Stimulated activated naive B cell treated with anti-CD40 and anti-IgM and Interleukin-4, amounts not matched to agents 10 μg/mL and 1 μg/mL and 100 μg/mL, for 72 hours (primary cell): Measurements from ENCODE around the gene NLRP2B.
"Not testable (repeated sequence)": the region's sequence is repeated elsewhere in the genome, so short reads cannot be mapped to it uniquely, and the experiment has no call there.

Experiments
- ATAC-seq, 2 donors: fragments of 150-1000 bp; cut with Tn5 transposase; replicated peaks; 2 replicates each; pipeline ENCODE4 v1.10.0; 2021; ENCODE audit warnings: moderate library complexity in 1 of 2
- DNase-seq: peaks from one replicate; pipeline ENCODE4 v3.0.0; 2021
- H3K27ac Mint-ChIP-seq: one replicate; pipeline ENCODE4 v1.8.0; 2022; ENCODE audit warnings: mild to moderate bottlenecking, mixed read lengths
- H3K27me3 Mint-ChIP-seq, 2 donors: one replicate each; pipeline ENCODE4 v1.8.0; 2022; ENCODE audit warnings: mixed read lengths in 2 of 2
- H3K36me3 Mint-ChIP-seq, 2 donors: one replicate each; pipeline ENCODE4 v1.8.0; 2022; ENCODE audit warnings: mixed read lengths in 2 of 2, mild to moderate bottlenecking in 1 of 2
- H3K4me1 Mint-ChIP-seq, 2 donors: one replicate each; pipeline ENCODE4 v1.8.0; 2022; ENCODE audit warnings: mixed read lengths in 2 of 2, mild to moderate bottlenecking in 1 of 2
- H3K4me3 Mint-ChIP-seq, 2 donors: one replicate each; pipeline ENCODE4 v1.8.0; 2022; ENCODE audit warnings: mild to moderate bottlenecking in 2 of 2, mixed read lengths in 2 of 2, moderate library complexity in 1 of 2
- H3K9me3 Mint-ChIP-seq, 2 donors: one replicate each; pipeline ENCODE4 v1.8.0; 2022; ENCODE audit warnings: mixed read lengths in 2 of 2, mild to moderate bottlenecking in 1 of 2

The NLRP2B gene

DNA sequence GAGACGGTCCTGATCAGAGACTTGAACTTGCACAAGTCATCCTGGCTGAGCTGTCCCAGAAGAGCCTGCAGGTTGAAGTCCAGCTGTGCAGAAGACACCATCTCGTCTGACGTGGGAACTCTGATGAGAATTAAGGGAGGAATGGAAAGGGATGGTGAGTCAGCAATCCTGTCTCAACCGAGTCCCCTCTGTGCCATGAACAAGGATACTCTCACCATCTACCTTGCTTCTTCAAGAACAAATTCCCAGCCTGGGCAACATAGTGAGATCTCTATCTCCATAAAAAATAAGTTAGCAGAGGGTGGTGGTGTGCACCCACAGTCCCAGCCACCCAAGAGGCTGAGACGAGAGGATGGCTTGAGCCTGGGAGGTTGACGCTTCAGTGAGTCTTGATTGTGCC is at the start of gene NLRP2B:
TSS of gene NLRP2B (minus strand) at position 101 of the 400 bp plus-strand sequence.
- ATAC-seq (no peak), DNase-seq (no peak)
- H3K27me3 Mint-ChIP-seq = no peaks in the 10 kb centered on the region
- H3K9me3 Mint-ChIP-seq = no peaks in the 10 kb centered on the region
- no peak within 1 kb of the TSS for H3K27ac Mint-ChIP-seq
- H3K4me1 Mint-ChIP-seq = no peaks in the 10 kb centered on the region
- no peaks in the 10 kb centered on the region for H3K36me3 Mint-ChIP-seq
- no peak within 1 kb of the TSS for H3K4me3 Mint-ChIP-seq

DNA sequence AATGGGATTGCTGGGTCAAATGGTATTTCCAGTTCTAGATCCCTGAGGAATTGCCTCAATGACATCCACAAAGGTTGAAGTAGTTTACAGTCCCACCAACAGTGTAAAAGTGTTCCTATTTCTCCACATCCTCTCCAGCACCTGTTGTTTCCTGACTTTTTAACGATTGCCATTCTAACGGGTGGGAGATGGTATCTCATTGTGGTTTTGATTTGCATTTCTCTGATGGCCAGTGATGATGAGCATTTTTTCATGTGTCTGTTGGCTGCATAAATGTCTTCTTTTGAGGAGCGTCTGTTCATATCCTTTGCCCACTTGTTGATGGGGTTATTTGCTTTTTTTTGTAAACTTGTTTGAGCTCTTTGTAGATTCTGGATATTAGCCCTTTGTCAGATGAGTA is 45.9 kb upstream of the NLRP2B start:
- not testable (repeated sequence) for H3K36me3 Mint-ChIP-seq, ATAC-seq, DNase-seq, H3K27ac Mint-ChIP-seq, H3K4me3 Mint-ChIP-seq, H3K4me1 Mint-ChIP-seq, H3K27me3 Mint-ChIP-seq
- peaks cover 12 to 15% of the 10 kb centered on the region in 2 donors for H3K9me3 Mint-ChIP-seq

GRCh38 chrX:57681341-57681740 is 1.3 kb upstream of the NLRP2B start:
- Mint-ChIP-seq H3K36me3 (no peaks in the 10 kb centered on the region), H3K27ac (no peak overlapping the region), H3K27me3 (no peaks in the 10 kb centered on the region), H3K4me1 (no peaks in the 10 kb centered on the region), H3K4me3 (no peak overlapping the region), H3K9me3 (peaks cover 0 to 1% of the 10 kb centered on the region in 2 donors)
- no peak for ATAC-seq
- no peak for DNase-seq

DNA sequence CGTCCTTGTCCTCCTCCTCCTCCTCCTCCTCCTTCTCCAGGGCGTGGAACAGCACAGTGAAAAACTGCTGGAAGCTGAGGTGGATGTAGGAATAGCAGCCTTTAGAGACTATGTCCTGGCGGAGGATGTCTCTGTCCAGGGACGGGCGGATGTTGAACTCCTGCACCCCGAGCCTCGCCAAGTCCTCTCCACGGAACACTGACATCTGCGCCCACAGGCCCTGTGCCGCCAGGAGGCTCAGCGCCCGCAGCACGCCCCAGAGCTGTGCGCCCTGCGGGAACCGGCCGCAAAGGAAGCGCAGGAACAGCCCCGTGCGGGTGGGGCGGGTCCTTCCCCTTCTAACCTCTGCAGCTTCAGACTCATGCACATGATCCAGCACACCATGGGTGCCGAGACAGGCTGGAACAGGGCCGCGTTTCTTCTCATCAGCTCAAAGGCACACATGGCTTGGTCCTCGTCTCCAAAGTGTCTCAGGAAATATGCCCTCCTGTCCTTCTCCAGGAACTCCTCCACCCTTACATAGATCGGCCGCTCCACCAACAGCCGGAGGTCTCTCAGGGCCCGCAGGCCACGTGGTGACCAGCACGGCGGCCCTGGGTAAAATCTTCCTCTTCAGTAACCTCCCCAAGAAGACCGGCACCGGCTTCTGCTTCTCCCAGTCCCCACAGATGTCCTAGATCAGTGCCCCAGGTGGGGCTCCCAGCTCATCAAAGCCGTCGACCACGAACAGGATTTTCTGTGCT is 1.2 kb downstream of the NLRP2B start:
- no peaks in the 10 kb centered on the region for H3K27me3 Mint-ChIP-seq
- no peak for ATAC-seq

DNA sequence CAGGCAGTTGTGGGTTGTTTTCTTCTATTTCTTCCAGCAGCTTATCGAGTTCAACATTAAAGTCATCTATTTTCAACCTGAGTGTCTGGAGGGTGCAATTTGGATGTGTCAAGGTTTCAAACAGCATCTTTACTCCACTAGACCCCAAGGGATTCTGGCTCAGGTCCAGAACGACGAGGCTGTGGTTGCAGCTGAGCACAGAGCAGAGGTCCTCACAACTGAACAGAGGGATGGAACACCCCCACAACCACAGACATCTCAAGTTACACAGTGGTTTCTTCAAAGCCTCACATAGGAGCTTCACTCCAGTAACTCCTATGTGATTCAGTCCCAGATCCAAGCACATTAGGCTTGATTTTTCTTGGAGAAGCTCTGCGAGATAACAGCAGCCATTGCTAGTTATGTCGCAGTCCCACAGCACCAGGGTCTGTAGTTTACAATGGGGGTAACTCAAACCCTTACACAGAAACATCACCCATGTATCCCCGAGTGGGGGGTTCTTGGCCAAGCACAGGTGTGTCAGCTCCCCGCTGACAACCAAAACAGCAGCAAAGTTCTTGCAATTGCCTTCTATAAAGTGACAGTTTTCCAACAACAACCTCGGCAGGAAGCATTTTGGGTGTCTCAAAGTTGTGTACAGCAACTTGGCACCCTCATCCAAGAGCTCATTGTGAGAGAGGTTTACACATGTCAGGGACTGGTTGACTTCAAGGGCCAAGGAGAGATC is 2.8 kb downstream of the NLRP2B start:
- H3K4me3 Mint-ChIP-seq = no peak overlapping the region
- DNase-seq (no peak), ATAC-seq (no peak)
- H3K27me3 Mint-ChIP-seq = no peaks in the 10 kb centered on the region
- H3K27ac Mint-ChIP-seq = no peak overlapping the region
- H3K9me3 Mint-ChIP-seq = peaks cover 7 to 9% of the 10 kb centered on the region in 2 donors
- no peaks in the 10 kb centered on the region for H3K4me1 Mint-ChIP-seq
- no peaks in the 10 kb centered on the region for H3K36me3 Mint-ChIP-seq

More for the DNA sequence above, 1.2 kb downstream of the NLRP2B start:
- DNase-seq = no peak
- Mint-ChIP-seq H3K27ac (no peak overlapping the region), H3K4me1 (no peaks in the 10 kb centered on the region), H3K9me3 (peaks cover 4 to 6% of the 10 kb centered on the region in 2 donors), H3K36me3 (no peaks in the 10 kb centered on the region), H3K4me3 (no peak overlapping the region)

DNA sequence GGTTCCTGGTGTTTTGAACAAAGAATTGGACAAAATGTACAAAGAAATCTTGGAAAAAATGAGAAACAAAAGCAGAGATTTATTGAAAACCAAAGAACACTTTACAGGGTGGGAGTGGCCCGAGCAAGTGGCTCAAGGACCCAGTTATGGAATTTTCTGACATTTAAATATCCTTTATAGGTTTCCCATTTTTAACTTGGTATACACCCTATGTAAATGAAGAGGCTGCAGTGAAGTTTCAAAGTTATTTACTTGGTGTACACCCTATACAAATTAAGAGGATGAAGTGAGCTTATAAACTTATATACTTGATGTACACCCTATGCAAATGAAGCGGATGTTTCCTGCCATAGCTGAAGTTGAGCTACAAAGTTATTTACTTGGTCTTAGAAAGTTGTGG is 4.7 kb downstream of the NLRP2B start:
- H3K27ac Mint-ChIP-seq = no peak overlapping the region
- no peak for ATAC-seq

DNA sequence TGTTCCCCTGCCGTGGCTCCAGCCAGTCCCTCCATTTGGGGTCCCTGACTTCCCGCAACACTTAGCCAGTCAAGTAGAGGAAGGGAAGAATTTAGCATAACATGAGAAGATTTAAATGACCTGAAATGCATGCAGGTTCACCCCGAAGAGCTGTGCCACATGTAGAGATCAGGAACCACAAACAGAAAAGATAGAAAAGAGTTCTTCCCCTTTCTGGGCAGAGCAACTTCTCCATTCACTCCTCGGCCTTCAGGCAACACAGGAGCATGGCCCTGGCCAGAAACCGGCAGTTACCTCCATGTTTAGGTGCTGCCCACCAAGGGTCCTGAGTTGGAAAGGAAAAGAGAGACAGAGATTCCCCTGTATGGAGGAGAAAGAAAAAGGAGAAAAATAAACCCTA is 5.2 kb downstream of the NLRP2B start:
- Mint-ChIP-seq H3K36me3 (no peaks in the 10 kb centered on the region), H3K27me3 (no peaks in the 10 kb centered on the region), H3K4me1 (no peaks in the 10 kb centered on the region), H3K9me3 (peaks cover 7 to 9% of the 10 kb centered on the region in 2 donors), H3K4me3 (no peak overlapping the region), H3K27ac (no peak overlapping the region)
- ATAC-seq (no peak), DNase-seq (no peak)

More for the DNA sequence above, 4.7 kb downstream of the NLRP2B start:
- Mint-ChIP-seq H3K4me1 (no peaks in the 10 kb centered on the region), H3K27me3 (no peaks in the 10 kb centered on the region), H3K9me3 (peaks cover 7 to 9% of the 10 kb centered on the region in 2 donors), H3K36me3 (no peaks in the 10 kb centered on the region), H3K4me3 (no peak overlapping the region)
- DNase-seq = no peak

GRCh38 chrX:57669961-57670360 is 10.1 kb downstream of the NLRP2B start:
- H3K9me3 Mint-ChIP-seq = peaks cover 5 to 9% of the 10 kb centered on the region in 2 donors
- H3K4me1 Mint-ChIP-seq = no peaks in the 10 kb centered on the region
- no peak overlapping the region for H3K27ac Mint-ChIP-seq
- no peaks in the 10 kb centered on the region for H3K27me3 Mint-ChIP-seq
- H3K4me3 Mint-ChIP-seq = no peak overlapping the region
- H3K36me3 Mint-ChIP-seq = no peaks in the 10 kb centered on the region
- no peak for DNase-seq
- ATAC-seq = no peak

GRCh38 chrX:57667010-57667409 is 13.1 kb downstream of the NLRP2B start:
- Mint-ChIP-seq H3K4me1 (no peaks in the 10 kb centered on the region), H3K27ac (no peak overlapping the region), H3K36me3 (no peaks in the 10 kb centered on the region), H3K4me3 (no peak overlapping the region), H3K9me3 (peaks cover 0 to 1% of the 10 kb centered on the region in 2 donors), H3K27me3 (no peaks in the 10 kb centered on the region)
- ATAC-seq = no peak
- no peak for DNase-seq

DNA sequence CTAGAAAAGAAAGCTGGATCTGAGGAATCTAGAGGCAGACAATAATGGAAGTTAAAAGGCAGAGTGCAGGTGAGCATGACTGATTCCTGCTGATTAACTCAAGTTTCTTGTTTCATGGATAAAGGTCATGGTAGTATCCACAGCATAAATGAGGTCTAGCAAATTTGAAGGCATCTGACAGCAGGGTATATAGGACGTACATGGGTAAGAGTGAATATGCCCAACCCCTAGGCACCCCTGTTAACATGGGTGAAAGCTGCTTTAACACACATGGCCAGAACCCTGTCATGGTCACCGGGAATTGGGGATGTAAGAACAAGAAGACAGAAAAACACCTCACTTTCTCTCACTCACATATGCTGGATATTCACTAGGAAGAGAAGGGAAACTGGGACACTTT is 25.0 kb downstream of the NLRP2B start:
- Mint-ChIP-seq H3K27me3 (peaks cover 0 to 4% of the 10 kb centered on the region in 2 donors), H3K4me3 (no peak overlapping the region), H3K36me3 (no peaks in the 10 kb centered on the region), H3K4me1 (no peaks in the 10 kb centered on the region), H3K9me3 (peaks cover 0 to 11% of the 10 kb centered on the region in 2 donors), H3K27ac (no peak overlapping the region)
- ATAC-seq (no peak), DNase-seq (no peak)

GRCh38 chrX:57652705-57653104 is 27.4 kb downstream of the NLRP2B start:
- H3K9me3 Mint-ChIP-seq = peaks cover 0 to 11% of the 10 kb centered on the region in 2 donors
- H3K27me3 Mint-ChIP-seq = peaks cover 0 to 4% of the 10 kb centered on the region in 2 donors
- no peaks in the 10 kb centered on the region for H3K4me1 Mint-ChIP-seq
- ATAC-seq (no peak), DNase-seq (no peak)
- H3K36me3 Mint-ChIP-seq = no peaks in the 10 kb centered on the region
- no peak overlapping the region for H3K27ac Mint-ChIP-seq
- H3K4me3 Mint-ChIP-seq = no peak overlapping the region

DNA sequence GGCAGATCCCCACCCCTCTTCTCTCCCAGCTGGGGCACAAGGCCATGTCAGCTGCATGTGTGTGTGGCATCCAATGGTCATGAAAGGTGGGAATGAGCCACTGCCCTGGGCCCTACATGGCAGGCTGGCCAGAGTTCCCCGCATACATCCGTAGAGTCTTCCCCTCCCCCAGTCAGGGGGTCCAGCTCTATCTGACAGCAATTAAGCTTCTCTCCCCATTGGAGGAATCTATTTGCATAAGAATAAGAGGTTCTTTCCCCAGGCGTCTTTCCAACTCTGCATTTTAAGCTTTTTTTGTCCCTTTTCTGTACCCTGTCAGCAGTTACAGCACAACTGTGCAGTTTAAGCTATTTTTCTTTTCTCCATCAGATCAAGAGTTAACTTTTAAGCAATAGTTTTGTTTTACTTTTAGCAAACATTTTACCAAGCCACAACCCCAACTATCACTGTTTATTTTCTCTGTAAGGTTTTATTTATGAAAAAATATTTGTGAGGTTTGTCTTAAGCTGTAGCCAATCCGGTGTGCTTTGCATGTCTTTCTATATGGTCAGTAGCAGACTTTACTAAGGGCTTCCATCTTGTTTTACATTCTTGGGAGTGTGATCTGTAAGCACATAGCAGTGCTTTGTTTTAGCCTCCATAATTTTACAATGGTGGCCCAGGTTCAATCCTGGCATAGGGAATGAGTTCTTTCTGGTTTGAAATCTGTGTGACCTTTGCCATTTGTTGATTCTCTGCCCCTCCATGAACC is 28.7 kb downstream of the NLRP2B start:
- no peak for DNase-seq
- no peak for ATAC-seq
- Mint-ChIP-seq H3K36me3 (no peaks in the 10 kb centered on the region), H3K4me3 (no peak overlapping the region), H3K9me3 (peaks cover 0 to 11% of the 10 kb centered on the region in 2 donors), H3K27ac (no peak overlapping the region), H3K27me3 (peaks cover 0 to 4% of the 10 kb centered on the region in 2 donors), H3K4me1 (no peaks in the 10 kb centered on the region)

GRCh38 chrX:57647020-57647419 is 33.0 kb downstream of the NLRP2B start:
- ATAC-seq = no peak
- DNase-seq = no peak
- Mint-ChIP-seq H3K36me3 (no peaks in the 10 kb centered on the region), H3K4me1 (no peaks in the 10 kb centered on the region), H3K9me3 (no peaks in the 10 kb centered on the region), H3K27me3 (peaks cover 0 to 4% of the 10 kb centered on the region in 2 donors), H3K27ac (no peak overlapping the region), H3K4me3 (no peak overlapping the region)

DNA sequence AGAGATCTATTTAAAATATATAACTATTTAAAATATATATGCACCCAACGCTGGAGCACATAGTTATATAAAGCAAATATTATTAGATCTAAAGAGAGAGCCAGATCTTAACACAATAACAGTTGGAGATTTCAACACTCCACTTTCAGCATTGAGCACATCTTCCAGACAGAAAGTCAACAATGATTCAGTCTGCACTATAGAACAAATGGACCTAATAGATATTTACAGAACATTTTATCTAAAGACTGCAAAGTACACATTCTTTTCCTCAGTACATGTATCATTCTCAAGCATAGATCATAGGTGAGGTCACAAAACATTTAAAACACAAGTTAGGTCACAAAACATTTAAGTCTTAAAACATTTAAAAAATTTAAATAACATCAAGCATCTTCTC is 36.4 kb downstream of the NLRP2B start:
- Mint-ChIP-seq H3K36me3 (peaks cover 0 to 4% of the 10 kb centered on the region in 2 donors), H3K4me1 (no peaks in the 10 kb centered on the region), H3K27ac (no peak overlapping the region), H3K27me3 (peaks cover 0 to 3% of the 10 kb centered on the region in 2 donors), H3K4me3 (no peak overlapping the region), H3K9me3 (peaks cover 4% of the 10 kb centered on the region in 2 donors)
- DNase-seq (no peak), ATAC-seq (no peak)
